ENCODE measurements around the gene LRFN4. TPM values are rescaled to one million over a fixed set of nuclear protein-coding genes. Genes with fewer than 3 reads are reported as not detected.

Gene LRFN4
- total RNA-seq, 1 experiment from 2014 or later, result 66.7 TPM

GRCh38 chr11:66870616-66871520 lies 14.0 kb downstream of the LRFN4 start:
- Histone ChIP-seq H3K56ac (ENCODE audit: insufficient read length, low read depth, low read length) (no peak overlapping the region), H2BK5ac (ENCODE audit: insufficient read length, low read length) (no peak overlapping the region), H2BK20ac (ENCODE audit: low read depth, low read length, poor library complexity, severe bottlenecking) (no peak overlapping the region), H2BK12ac (ENCODE audit: insufficient read length, low read depth, low read length) (no peak overlapping the region), H4K8ac (replicated peaks; ENCODE audit: insufficient read length, low read depth, low read length) (no peak overlapping the region), H3K14ac (ENCODE audit: insufficient read depth, low read length) (no peak overlapping the region), H3K23ac (ENCODE audit: insufficient read length, low read depth, low read length) (no peak overlapping the region), H3K9ac (ENCODE audit: extremely low read depth, insufficient read length, low read length) (no peak overlapping the region), H4K5ac (ENCODE audit: insufficient read length, low read depth, low read length) (no peak overlapping the region), H2AK5ac (ENCODE audit: insufficient read length, low read length) (no peak overlapping the region), H3K79me1 (ENCODE audit: insufficient read depth, low read depth, low read length, poor library complexity, severe bottlenecking) (no peaks in the 10 kb centered on the region), H3K27ac (ENCODE audit: insufficient read length, low read depth, low read length) (no peak overlapping the region), H4K91ac (ENCODE audit: insufficient read length, low read depth, low read length) (no peak overlapping the region), H3K4ac (ENCODE audit: low read depth, low read length) (no peak overlapping the region), H3K18ac (ENCODE audit: insufficient read length, low read depth, low read length) (no peak overlapping the region), H3K4me1 (ENCODE audit: insufficient read depth, low read length) (no peaks in the 10 kb centered on the region), H2BK15ac (ENCODE audit: low read depth, low read length) (no peak overlapping the region), H2BK120ac (ENCODE audit: low read depth, low read length, poor library complexity, severe bottlenecking) (no peak overlapping the region), H4K20me1 (ENCODE audit: control insufficient read depth, insufficient read depth, insufficient read length) (no peaks in the 10 kb centered on the region), H2AFZ (ENCODE audit: low read length) (no peak overlapping the region), H3K27me3 (ENCODE audit: insufficient read depth, low read length) (no peaks in the 10 kb centered on the region), H3K4me2 (ENCODE audit: insufficient read depth, insufficient read length, low read length) (no peak overlapping the region), H3T11ph (ENCODE audit: low read length) (no peak overlapping the region), H3K79me2 (ENCODE audit: insufficient read depth, low read length) (no peaks in the 10 kb centered on the region), H3K23me2 (ENCODE audit: insufficient read length, low read depth, low read length, poor library complexity, severe bottlenecking) (no peaks in the 10 kb centered on the region), H3K9me3 (ENCODE audit: control insufficient read depth, low read depth, low read length) (no peaks in the 10 kb centered on the region)
- Mint-ChIP-seq H3K27me3 (ENCODE audit: low read depth) (no peaks in the 10 kb centered on the region), H3K9me3 (no peaks in the 10 kb centered on the region), H3K4me3 (no peak overlapping the region), H3K36me3 (ENCODE audit: insufficient read depth in 1 of 3, low read depth in 3 of 3) (peaks cover 0 to 11% (median 3%) of the 10 kb centered on the region in 3 experiments; a peak in 4 of 7 replicates), H3K27ac (no peak overlapping the region), H3K4me1 (peaks cover 11 to 27% of the 10 kb centered on the region in 2 experiments)
- no peak for TF ChIP-seq CTCF (conservative IDR thresholded peaks at IDR 0.05)
- DNase-seq, result no peak
- no CpG with 5 or more reads among the region's 39 CpGs for WGBS (ENCODE audit: extremely low coverage, insufficient read length, low lambda C conversion rate)

Data from H9 (cell line).